RCC 7860 (cell line): ENCODE results near the gene SELENOT.
"Not testable (repeated sequence)": the region's sequence is repeated elsewhere in the genome, so short reads cannot be mapped to it uniquely, and the experiment has no call there.

Experiments used
- DNase-seq: peaks from one replicate; pipeline ENCODE4 v3.0.0-alpha.2; 2015; ENCODE audit warnings: low spot score
- FAIRE-seq: peaks from 2 replicates; lab custom pipeline; 2012; peaks lifted over from hg19 to GRCh38; lab: Jason Lieb, UNC

SELENOT gene

GRCh38 chr3:150605998-150606641, 3.0 kb downstream of the SELENOT start:
- DNase-seq: no peak
- no peak for FAIRE-seq

DNA sequence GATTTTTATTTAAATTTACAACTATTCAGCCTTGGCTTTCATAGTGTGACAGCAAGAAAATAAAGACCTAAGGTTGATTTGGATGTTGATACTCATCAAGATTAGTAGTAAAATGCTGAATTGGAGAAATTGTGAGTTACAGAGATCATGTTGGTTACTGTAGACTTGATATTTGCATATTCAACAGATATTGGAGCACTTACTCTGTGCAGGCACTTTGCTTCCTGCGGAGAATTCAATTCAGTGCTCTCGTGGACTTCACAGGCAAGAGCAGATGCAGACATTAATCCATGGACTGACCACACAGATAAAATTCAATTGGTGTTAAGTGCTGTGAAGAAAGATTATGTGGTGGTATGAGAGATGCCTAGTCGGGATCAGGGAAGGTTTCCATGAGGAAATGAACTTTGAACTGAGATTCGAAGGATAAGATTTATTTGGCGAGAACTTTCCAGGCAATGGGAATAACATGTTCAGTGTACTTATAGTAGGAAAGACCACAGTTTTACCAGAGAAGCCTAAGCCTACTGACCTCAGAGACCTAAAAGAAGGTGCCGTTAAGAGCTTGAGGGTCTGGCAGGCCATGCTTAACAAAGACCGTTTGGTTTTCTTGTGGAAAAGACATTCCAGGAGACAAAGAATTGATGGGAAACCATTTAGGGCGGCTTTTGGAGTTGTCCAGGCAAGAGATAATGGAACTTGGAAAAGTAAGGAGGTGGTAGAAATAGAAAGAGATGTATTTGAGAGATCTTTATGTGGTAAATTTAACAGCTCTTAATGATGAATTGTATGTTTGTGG, 4.3 kb downstream of the SELENOT start:
- no peak for FAIRE-seq
- no peak for DNase-seq

- DNase-seq (no peak), FAIRE-seq (no peak)
These were observed 6.9 kb downstream of the SELENOT start for GRCh38 chr3:150609988-150610387.

GRCh38 chr3:150610785-150611184, 7.7 kb downstream of the SELENOT start:
- no peak for FAIRE-seq
- DNase-seq: no peak

GRCh38 chr3:150611666-150612065, 8.5 kb downstream of the SELENOT start:
- FAIRE-seq (no peak), DNase-seq (no peak)

- DNase-seq (no peak), FAIRE-seq (no peak)
These were observed 9.4 kb downstream of the SELENOT start for GRCh38 chr3:150612494-150612893.

DNA sequence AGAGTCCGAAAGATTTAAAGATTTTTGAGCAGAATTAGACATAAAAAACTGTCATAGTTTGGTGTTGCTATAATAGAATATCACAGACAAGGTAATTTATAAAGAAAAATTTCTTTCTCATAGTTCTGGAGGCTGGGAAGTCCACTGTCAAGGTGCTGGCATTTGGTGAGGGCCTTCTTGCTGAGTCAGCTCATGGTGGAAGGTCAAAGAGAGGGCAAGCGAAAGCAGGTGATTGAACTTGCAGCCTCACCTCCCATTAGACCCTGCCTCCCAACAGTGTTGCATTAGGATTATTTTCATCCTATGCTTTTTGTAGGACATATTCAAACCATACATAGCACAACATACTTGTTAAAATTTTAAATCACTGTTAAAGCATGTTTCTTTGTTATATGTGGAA, 9.9 kb downstream of the SELENOT start:
- FAIRE-seq (no peak), DNase-seq (no peak)

GRCh38 chr3:150613709-150614480, 10.8 kb downstream of the SELENOT start:
- no peak for FAIRE-seq
- no peak for DNase-seq

GRCh38 chr3:150620002-150620689, 17.0 kb downstream of the SELENOT start:
- no peak for DNase-seq
- no peak for FAIRE-seq

- DNase-seq, FAIRE-seq: not testable (repeated sequence)
These were observed 19.8 kb downstream of the SELENOT start for GRCh38 chr3:150622955-150623354.

DNA sequence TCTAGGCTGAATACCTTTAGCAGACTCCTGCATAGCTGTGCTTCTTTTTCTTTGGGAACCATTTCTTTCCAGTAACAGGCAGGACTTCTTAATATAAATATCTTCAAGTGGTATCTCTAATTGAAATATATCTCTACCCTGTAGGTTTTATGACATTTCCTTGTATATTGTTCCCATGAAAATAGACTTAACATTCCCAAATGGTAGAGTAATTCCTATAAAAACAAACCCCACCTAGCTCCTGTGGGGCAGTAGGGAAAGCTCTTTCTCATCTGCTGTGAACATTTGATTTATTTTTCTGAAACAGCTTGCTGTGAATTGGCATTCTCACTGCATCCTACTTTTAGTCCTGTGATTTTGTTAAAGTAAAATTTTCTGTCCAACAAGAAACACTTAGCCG, 20.8 kb downstream of the SELENOT start:
- FAIRE-seq: no peak
- DNase-seq: no peak

- FAIRE-seq (no peak), DNase-seq (no peak)
These were observed 23.2 kb downstream of the SELENOT start for GRCh38 chr3:150626148-150626930.

GRCh38 chr3:150627557-150627956, 24.4 kb downstream of the SELENOT start:
- DNase-seq: no peak

DNA sequence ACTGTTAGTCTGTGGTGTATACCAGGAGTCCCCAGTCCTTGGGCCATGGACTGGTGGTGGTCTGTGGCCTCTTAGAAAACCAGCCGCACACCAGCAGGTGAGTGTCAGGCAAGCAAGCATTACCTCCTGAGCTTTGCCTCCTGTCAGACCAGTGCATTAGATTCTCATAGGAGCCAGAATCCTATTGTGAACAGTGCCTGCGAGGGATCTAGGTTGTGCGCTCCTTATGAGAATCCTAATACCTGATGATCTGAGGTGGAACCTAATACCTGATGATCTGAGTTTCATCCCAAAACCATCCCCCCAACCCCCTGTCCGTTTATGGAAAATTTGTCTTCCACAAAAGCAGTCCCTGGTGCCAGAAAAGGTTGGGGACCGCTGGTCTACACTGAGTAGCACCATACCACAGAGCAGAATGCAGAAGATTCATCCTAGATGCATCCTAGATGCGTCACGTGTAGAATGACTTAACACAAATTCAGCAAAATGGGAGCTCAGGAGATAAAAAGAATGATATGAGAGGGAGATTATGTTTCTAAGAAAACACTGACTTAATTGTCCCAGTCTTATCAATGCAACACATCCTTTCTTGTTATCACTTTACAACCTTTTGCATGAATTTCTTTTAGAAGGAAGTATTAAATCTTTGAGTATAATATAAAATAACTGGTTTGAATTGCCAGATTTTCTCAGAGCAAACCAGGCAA, 28.5 kb downstream of the SELENOT start:
- DNase-seq (no peak), FAIRE-seq (no peak)

More at GRCh38 chr3:150627557-150627956, 24.4 kb downstream of the SELENOT start:
- FAIRE-seq: no peak

GRCh38 chr3:150635076-150635475, 32.0 kb downstream of the SELENOT start:
- FAIRE-seq: no peak
- no peak for DNase-seq

DNA sequence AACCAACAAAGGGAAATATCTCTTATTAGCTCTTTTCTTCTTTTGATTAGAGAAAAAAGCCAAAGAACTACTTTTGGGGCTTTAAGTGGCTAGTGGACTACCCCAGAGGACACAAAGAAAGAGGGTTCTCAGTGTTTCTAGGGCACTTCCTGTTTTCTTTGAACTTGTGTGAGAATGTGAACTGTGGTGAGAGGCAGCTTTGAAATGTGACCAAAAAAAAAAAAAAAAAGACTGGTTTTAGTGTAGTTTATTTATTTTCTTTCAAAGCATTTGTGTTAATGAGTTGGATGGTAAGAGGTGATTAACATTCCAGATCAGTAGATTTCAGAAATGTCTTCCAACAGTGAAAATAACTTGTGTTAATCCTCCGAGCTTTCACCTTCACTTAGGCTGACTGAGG, 32.4 kb downstream of the SELENOT start:
- no peak for FAIRE-seq

GRCh38 chr3:150636258-150636657, 33.1 kb downstream of the SELENOT start:
- FAIRE-seq (no peak), DNase-seq (no peak)

More for the DNA sequence above, 32.4 kb downstream of the SELENOT start:
- DNase-seq: no peak

DNA sequence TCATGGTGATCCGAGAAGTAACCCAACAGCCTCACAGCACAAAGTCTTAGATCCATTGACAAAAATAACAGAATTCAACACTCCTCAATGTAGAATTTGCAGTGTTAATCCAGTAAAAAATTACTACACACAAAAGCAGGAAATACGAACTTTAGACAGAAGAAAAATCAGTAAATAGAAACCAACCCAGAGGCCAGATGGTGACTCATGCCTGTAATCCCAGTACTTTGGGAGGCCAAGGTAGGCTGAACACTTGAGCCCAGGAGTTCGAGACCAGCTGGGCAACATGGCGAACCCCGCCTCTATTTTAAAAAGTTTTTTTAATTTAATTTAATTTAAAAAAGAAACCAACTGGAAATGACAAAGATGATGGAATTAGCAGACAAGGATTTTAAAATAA, 36.1 kb downstream of the SELENOT start:
- DNase-seq (no peak), FAIRE-seq (no peak)

GRCh38 chr3:150640256-150640655, 37.1 kb downstream of the SELENOT start:
- DNase-seq (no peak), FAIRE-seq (no peak)
